GM19452 (cell line): Measurements from ENCODE around the gene ARMC5.
"Not testable (repeated sequence)": the region's sequence is repeated elsewhere in the genome, so short reads cannot be mapped to it uniquely, and the experiment has no call there.

Source experiments
- ATAC-seq: cut with Tn5 transposase; IDR thresholded peaks from one replicate; pipeline ENCODE4 v1.9.1; 2021; ENCODE audit not compliant: unreplicated experiment

The ARMC5 gene

DNA sequence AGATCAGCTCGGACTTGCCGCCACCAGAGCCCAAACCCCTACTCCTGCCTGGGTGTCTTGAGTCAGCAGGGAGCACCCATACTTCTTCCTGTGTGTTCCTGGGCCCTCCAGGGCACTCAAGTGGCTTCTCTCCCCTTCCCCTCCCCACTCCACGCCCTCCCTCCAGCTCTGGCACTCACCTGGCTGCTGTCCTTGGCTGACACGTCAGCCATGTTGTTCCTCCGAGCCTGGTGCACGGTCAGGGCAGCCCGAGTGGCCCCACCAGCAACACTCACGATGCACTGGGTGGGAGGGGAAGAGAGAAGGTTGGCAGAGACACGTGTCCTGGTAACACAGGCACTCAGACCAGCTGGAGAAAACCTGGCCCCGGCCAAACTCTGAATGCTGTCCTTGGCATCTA, 37.4 kb downstream of the ARMC5 start:
- ATAC-seq: no peak

DNA sequence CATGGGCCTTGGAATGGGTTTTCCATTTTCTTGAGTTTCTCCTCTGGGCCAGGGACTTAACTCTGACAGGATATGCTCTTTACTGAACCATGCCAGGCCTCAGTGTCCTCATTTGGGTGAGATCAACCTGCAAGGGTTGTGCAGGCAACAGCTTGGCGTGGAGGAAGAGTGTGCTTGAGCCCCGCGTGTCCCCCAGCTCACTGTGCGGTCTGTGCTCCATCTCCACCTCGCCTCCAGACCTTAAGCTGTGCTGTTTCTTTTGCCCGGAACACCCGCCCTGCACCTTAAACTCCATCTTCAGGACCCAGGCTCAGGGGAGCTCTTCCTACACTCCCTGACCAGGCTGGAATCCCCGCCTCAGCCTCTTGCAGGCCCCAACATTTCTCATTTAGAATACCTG, 39.2 kb downstream of the ARMC5 start:
- no peak for ATAC-seq

DNA sequence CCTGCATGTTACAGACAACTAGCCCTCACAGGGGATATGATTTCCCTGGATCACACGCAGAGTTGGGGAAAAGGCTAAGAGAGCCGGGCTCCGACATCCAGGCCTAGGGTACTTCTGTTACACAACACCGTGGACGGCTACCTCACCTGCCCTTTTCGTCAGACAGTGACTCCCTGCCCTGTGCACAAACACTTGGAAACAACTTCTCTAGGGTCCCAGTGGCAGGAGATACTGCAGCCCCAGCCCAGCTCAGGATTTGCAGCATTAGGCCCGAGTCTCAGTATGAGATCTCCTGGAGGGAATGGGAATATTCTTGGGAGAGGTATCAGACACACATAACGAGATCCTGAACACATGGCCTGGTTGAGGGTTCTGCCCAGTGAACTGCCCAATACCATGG, 40.6 kb downstream of the ARMC5 start:
- ATAC-seq: no peak

DNA sequence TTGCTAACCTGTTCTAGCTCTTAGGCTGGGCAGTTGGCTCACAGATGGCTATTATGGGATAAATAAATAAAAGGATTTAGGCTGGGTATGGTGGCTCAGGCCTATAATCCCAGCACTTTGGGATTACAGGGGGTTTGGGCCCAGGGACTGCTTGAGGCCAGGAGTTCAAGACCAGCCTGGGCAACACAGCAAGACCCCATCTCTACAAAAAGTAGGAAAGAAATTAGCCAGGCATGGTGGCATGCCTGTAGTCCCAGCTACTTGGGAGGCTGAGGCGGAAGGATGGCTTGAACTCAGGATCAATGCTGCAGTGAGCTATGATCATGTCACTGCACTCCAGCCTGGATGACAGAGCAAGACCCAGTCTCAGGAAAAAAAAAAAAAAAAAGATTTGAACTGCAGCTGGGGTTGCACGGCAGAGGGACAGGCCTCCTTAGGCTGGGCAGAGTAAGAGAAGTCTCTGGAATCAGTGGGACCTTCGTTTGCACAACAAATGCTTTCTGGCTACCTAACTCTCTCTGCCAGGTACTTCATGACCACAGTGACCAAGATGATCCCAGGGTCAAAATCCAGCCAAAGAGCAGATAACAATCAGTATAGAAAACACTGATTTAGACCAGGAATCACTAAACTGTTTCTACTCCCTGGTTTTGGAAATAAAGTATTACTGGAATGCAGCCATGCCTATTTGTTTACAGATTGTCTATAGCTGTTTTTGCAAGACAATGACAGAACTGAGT, 42.1 kb downstream of the ARMC5 start:
- ATAC-seq: no peak

DNA sequence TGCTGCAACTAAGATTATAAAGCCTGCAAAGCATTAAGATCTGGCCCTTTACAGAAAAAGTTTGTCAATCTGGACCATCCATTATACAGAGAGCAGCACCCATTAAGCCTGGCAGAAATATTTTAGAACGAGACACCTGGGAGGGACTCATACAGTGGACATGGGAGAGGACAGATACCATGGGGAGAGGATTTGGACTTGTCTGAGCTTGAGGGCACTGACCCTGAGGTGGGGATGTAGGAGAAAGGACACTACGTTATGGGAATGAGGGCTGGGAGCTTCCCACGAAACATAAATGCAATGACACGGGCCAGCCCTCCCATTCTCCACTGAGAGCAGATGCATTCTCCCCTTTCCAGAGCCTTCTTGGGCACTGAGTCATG, 42.7 kb downstream of the ARMC5 start:
- ATAC-seq: no peak

DNA sequence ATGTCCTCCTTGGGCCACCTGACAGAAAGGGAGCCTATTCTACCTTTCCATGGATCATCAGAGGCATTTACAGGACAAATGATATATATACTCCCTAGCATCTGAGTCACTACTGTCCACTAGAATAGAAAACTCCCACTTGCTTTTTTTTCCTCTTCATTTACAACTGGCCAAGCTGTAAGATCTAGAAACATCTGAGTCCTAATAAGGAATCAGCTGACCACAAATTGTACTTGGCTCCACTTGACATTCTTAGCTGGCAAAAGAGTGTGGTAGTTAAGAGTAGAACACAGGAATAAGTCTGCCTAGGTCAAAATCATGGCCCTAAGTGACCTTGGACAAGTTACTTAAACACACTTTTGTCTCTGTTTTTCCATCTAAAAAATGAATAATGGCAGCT, 43.7 kb downstream of the ARMC5 start:
- no peak for ATAC-seq

DNA sequence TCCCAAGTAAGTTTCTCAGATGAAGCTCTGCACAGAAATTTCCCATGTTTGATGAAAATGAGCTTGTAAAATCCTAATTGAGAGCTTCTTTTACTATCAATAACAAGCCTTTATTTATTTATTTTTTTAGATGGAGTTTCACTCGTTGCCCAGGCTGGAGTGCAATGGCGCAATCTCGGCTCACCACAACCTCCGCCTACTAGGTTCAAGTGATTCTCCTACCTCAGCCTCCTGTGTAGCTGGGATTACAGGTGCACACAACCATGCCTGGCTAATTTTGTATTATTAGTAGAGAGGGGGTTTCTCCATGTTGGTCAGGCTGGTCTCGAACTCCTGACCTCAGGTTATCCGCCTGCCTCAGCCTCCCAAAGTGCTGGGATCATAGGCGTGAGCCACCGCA, 44.3 kb downstream of the ARMC5 start:
- not testable (repeated sequence) for ATAC-seq

DNA sequence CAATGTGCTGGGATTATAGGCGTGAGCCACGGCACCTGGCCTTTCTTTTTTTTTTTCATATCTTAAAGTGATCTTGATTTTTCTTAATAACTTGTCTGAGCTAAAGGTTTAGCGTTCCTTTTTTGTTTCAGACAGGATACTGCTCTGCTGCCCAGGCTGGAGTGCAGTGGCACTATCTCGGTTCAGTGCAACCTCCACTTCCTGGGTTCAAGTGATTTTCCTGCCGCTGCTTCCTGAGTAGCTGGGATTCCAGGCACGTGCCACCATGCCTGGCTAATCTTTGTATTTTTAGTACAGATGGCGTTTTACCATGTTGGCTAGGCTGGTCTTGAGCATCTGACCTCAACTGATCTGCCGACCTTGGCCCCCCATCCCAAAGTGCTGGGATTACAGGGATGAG, 44.9 kb downstream of the ARMC5 start:
- ATAC-seq: no peak

DNA sequence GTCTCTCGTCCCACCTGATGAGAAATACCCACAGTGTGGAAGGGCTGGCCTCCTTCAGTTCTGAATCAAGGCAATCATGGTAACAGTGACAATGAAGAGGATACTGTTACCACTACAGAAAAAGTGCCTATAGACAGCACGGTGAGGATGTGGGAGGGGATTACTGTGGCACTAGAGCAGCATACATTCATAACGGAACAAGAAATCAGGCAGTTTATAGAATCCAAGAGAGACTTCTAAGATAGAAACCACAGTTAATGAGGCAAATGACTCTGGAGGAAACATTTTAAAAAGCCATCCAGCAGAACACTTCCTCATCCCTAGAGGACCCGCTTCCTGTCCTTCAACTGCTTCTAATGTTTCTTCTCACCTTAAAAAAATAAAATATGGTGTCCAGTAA, 46.2 kb downstream of the ARMC5 start:
- no peak for ATAC-seq

DNA sequence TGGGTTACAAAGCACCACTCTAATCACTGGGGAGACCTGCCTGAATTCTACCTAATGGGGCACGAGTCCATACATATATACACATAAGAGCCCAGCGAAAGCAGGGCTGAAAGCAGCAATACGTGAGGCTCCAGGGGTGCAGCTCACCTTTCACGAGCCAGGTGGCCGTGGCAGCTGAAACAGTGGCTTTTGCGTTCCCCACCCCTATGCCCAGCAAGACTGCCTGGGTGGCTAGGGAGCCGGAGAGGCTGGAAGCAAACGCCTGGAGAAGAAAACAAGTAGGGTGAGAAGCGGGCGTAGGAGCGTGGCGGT, 48.3 kb downstream of the ARMC5 start:
- ATAC-seq: peak; percentile 3

DNA sequence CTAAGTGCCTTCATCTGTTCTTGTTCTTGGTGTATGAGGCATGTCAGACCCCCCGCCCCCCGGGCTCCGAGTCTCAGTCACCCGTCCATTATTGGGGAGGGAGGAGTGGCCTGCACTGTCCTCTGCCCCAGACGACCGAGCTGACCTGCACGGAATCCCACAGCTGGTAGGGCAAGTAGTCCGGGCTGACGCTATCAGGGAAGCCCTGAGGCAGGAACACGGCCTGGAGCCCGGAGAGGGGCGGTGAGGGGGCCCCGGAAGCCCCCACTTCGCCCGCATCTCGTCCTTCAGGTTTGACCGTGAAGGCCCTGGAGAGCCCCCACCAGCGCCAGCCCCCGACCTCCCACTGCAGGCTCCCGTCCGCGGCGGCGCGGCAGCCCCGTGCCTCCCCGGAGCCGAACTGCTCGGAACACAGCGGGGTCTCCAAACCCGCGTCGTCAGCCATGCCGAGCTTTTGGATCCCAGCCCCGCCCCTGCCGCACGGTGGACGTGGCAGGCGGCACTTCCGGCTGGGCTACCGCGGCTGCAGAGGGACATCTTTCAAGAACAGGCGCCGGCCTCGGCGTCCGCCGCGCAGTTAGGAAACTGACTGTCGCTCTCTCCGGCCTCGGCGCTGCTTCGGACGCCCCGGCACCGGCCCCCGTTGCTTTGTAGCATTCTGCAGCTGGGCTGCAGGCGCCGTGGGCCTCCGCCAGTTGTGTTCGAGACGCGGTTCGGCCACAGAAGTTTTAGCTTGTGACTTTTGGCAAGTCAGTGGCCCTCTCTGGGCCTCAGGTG, 48.8 kb downstream of the ARMC5 start, which contains the start of gene RUSF1:
RUSF1 (minus strand) TSS at position 463 of the 777 bp plus-strand sequence; CDS start at position 445, 18 bp downstream.
- peak; percentile 86 for ATAC-seq

DNA sequence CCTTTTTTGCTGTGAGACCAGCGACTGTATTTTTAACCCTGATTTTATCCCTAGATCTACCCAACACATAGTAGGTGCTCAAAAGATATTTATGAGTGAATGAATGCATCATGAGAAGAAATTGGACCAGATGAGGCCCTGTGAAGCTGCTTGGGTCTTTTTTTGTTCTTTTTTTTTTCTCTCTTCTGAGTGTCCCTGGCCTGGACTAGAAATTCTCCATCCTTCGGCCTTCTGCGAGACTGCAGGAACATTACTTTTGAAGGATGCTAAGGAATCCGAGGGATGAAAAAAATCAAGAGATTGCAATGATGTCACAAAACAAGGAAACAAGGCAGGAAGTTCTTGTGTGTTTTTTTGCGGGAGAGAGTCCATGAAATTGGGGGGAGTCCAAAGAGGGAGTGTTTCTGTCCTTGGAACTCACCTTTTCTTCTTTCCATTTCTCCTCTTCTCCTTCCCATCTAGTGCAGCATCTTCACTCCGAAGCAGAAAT, 49.5 kb downstream of the ARMC5 start:
- ATAC-seq: peak; percentile 2

DNA sequence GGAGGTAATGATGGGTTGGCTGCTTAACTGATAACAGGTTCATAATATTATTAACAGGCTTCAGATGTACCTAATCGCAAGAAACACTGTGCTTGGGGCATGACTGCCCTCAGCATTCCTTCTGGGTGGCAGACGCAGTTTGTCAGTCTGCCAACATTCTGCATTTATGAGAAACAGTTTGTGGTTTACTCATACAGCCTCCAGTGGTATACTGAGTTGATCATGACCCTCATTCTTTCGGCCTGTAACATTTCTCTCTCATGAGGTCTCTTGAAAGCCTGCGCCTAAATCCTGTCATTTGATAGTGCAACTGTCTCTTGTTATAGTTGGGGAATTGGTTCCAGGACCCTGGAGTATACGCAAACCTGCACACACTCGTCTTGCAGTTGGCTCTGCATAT, 53.8 kb downstream of the ARMC5 start:
- no peak for ATAC-seq

DNA sequence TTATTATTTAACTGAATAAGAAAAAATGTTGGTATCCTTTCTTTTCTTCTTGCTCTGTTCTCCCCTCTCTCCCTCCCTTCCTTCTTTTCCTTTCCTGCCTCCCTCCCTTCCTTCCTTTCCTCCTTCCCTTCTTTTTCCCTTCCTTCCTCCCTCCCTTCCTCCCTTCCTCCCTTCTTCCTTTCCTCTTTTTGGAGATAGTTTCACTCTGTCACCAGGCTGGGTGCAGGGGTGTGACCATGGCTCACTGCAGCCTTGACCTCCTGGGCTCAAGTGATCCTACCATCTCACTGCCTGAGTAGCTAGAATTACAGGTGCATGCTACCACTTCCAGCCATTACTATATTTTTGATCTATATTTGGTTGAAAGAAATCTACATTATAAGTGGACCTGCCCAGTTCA, 54.6 kb downstream of the ARMC5 start:
- no peak for ATAC-seq
